ENCODE measurements around the gene MRC1. TPM values are rescaled to one million over a fixed set of nuclear protein-coding genes. Genes with fewer than 3 reads are reported as not detected.
A peak's percentile ranks its signal among the peaks of the same experiment; 100 is the strongest.

The MRC1 gene
- total RNA-seq, 1 experiment from 2014 or later: 0.05 TPM

- Histone ChIP-seq H3K27me3 (replicated peaks; ENCODE audit: control insufficient read depth, insufficient read depth, low read length) (no peaks in the 10 kb centered on the region), H3K36me3 (ENCODE audit: control insufficient read depth, insufficient read depth, low read length) (no peaks in the 10 kb centered on the region; the same call in 1 of the 2 replicates), H3K9me3 (no peaks in the 10 kb centered on the region), H3K4me1 (no peaks in the 10 kb centered on the region), H3K4me3 (ENCODE audit: low read depth, low read length) (no peak overlapping the region)
- POLR2A ChIA-PET: no interaction called here
- no peaks in the 10 kb centered on the region for H3K27me3 Mint-ChIP-seq (ENCODE audit: insufficient read depth, unreplicated experiment)
- no peak overlapping the region for H3K4me3 Mint-ChIP-seq (ENCODE audit: unreplicated experiment)
- H3K4me1 Mint-ChIP-seq (ENCODE audit: low read depth, unreplicated experiment): no peaks in the 10 kb centered on the region
- no peak for DNase-seq
- H3K9me3 Mint-ChIP-seq (ENCODE audit: unreplicated experiment): no peaks in the 10 kb centered on the region
- BruUV-seq (replicated peaks): no TSS peak
- intact Hi-C loops (cut with micrococcal nuclease; ENCODE audit: unreplicated experiment): no loop called here
- no peak overlapping the region for H3K27ac Mint-ChIP-seq (ENCODE audit: unreplicated experiment)
- CTCF ChIA-PET: no interaction called here
- no peaks in the 10 kb centered on the region for H3K36me3 Mint-ChIP-seq (ENCODE audit: insufficient read depth, unreplicated experiment)
- TF ChIP-seq, protein P1, sequence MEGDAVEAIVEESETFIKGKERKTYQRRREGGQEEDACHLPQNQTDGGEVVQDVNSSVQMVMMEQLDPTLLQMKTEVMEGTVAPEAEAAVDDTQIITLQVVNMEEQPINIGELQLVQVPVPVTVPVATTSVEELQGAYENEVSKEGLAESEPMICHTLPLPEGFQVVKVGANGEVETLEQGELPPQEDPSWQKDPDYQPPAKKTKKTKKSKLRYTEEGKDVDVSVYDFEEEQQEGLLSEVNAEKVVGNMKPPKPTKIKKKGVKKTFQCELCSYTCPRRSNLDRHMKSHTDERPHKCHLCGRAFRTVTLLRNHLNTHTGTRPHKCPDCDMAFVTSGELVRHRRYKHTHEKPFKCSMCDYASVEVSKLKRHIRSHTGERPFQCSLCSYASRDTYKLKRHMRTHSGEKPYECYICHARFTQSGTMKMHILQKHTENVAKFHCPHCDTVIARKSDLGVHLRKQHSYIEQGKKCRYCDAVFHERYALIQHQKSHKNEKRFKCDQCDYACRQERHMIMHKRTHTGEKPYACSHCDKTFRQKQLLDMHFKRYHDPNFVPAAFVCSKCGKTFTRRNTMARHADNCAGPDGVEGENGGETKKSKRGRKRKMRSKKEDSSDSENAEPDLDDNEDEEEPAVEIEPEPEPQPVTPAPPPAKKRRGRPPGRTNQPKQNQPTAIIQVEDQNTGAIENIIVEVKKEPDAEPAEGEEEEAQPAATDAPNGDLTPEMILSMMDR (IDR thresholded peaks at IDR 0.05; ENCODE audit: insufficient read depth in 1 of 2, low read depth in 1 of 2, low read length in 1 of 2, severe bottlenecking in 1 of 2, unreplicated experiment in 1 of 2): no peak
These were observed 6.2 kb upstream of the MRC1 start for GRCh38 chr10:17802976-17803375.

- no peak overlapping the region for H3K4me3 Mint-ChIP-seq (ENCODE audit: unreplicated experiment)
- H3K27me3 Mint-ChIP-seq (ENCODE audit: insufficient read depth, unreplicated experiment): no peaks in the 10 kb centered on the region
- intact Hi-C loops (cut with micrococcal nuclease; ENCODE audit: unreplicated experiment): no loop called here
- Histone ChIP-seq H3K4me3 (ENCODE audit: low read depth, low read length) (no peak overlapping the region), H3K27me3 (replicated peaks; ENCODE audit: control insufficient read depth, insufficient read depth, low read length) (no peaks in the 10 kb centered on the region), H3K36me3 (ENCODE audit: control insufficient read depth, insufficient read depth, low read length) (no peaks in the 10 kb centered on the region; the same call in 1 of the 2 replicates), H3K4me1 (no peaks in the 10 kb centered on the region), H3K9me3 (no peaks in the 10 kb centered on the region)
- no peaks in the 10 kb centered on the region for H3K9me3 Mint-ChIP-seq (ENCODE audit: unreplicated experiment)
- TF ChIP-seq, protein P1 (IDR thresholded peaks at IDR 0.05; ENCODE audit: insufficient read depth in 1 of 2, low read depth in 1 of 2, low read length in 1 of 2, severe bottlenecking in 1 of 2, unreplicated experiment in 1 of 2): no peak
- H3K27ac Mint-ChIP-seq (ENCODE audit: unreplicated experiment): no peak overlapping the region
- ChIA-PET POLR2A (no interaction called here), CTCF (no interaction called here)
- H3K4me1 Mint-ChIP-seq (ENCODE audit: low read depth, unreplicated experiment): peaks cover 7% of the 10 kb centered on the region
- no TSS peak for BruUV-seq (replicated peaks)
- H3K36me3 Mint-ChIP-seq (ENCODE audit: insufficient read depth, unreplicated experiment): no peaks in the 10 kb centered on the region
- no peak for DNase-seq
These were observed 3.8 kb upstream of the MRC1 start for GRCh38 chr10:17805330-17805729.

DNA sequence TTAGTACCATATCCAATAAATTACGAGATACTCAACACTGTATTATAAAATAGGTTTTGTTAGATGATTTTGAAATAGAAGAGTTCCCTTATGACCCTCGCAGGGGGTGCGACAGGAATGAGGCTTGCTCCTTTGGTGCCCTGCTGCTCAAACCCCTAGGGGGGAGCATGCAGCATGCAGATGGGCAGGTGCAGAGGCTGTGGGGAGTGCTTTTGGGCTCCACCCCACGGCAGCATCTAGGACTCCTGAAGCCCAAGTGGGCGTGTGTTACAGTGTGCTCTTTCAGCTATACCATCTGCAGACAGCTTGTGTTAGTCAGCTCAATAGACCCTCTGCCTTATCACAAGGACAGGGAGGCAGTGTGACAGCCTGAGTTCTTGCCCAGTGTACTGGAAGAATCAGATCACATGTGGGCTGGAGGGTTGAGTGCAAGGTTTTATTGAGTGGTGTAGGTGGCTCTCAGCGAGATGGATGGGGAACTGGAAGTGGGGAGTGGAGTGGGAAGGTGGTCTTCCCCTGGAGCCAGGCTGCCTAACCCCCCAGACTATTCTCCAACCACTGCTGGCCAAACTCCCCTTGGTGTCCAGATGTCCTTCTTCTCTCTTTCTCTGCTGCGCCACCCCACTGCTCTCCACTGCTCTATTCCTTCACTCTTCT lies 3.1 kb upstream of the MRC1 start:
- Mint-ChIP-seq H3K9me3 (ENCODE audit: unreplicated experiment) (no peaks in the 10 kb centered on the region), H3K4me1 (ENCODE audit: low read depth, unreplicated experiment) (peaks cover 10% of the 10 kb centered on the region), H3K27me3 (ENCODE audit: insufficient read depth, unreplicated experiment) (no peaks in the 10 kb centered on the region), H3K4me3 (ENCODE audit: unreplicated experiment) (no peak overlapping the region), H3K36me3 (ENCODE audit: insufficient read depth, unreplicated experiment) (no peaks in the 10 kb centered on the region), H3K27ac (ENCODE audit: unreplicated experiment) (no peak overlapping the region)
- CTCF ChIA-PET: no interaction called here
- POLR2A ChIA-PET: no interaction called here
- BruUV-seq (replicated peaks): no TSS peak
- no peaks in the 10 kb centered on the region for H3K27me3 ChIP-seq (replicated peaks; ENCODE audit: control insufficient read depth, insufficient read depth, low read length)
- H3K9me3 ChIP-seq: no peaks in the 10 kb centered on the region
- H3K36me3 ChIP-seq (ENCODE audit: control insufficient read depth, insufficient read depth, low read length): no peaks in the 10 kb centered on the region; the same call in 1 of the 2 replicates
- intact Hi-C loops (cut with micrococcal nuclease; ENCODE audit: unreplicated experiment): loop anchor here (1.0 kb wide), 1 partner anchor 67 kb away; no protein-coding TSS in a partner anchor
- H3K4me3 ChIP-seq (ENCODE audit: low read depth, low read length): no peak overlapping the region
- no peaks in the 10 kb centered on the region for H3K4me1 ChIP-seq
- peak; percentile 54 to 56 for DNase-seq
- TF ChIP-seq, protein P1 (IDR thresholded peaks at IDR 0.05; ENCODE audit: insufficient read depth in 1 of 2, low read depth in 1 of 2, low read length in 1 of 2, severe bottlenecking in 1 of 2, unreplicated experiment in 1 of 2): peak; percentile 28 to 52
